ENCODE measurements around the gene KCNH6. TPM values are rescaled to one million over a fixed set of nuclear protein-coding genes. Genes with fewer than 3 reads are reported as not detected.

Gene KCNH6
- total RNA-seq, 1 donor from 2014 or later: not detected

DNA sequence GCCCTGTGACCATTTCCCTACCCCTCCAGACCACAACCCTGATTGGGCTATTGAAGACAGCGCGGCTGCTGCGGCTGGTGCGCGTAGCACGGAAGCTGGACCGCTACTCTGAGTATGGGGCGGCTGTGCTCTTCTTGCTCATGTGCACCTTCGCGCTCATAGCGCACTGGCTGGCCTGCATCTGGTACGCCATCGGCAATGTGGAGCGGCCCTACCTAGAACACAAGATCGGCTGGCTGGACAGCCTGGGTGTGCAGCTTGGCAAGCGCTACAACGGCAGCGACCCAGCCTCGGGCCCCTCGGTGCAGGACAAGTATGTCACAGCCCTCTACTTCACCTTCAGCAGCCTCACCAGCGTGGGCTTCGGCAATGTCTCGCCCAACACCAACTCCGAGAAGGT is 12.5 kb downstream of the KCNH6 start:
- no peak overlapping the region for H3K4me3 ChIP-seq (ENCODE audit: low read depth, low read length)
- DNase-seq (ENCODE audit: low read depth): no peak
- TF ChIP-seq, protein P1, sequence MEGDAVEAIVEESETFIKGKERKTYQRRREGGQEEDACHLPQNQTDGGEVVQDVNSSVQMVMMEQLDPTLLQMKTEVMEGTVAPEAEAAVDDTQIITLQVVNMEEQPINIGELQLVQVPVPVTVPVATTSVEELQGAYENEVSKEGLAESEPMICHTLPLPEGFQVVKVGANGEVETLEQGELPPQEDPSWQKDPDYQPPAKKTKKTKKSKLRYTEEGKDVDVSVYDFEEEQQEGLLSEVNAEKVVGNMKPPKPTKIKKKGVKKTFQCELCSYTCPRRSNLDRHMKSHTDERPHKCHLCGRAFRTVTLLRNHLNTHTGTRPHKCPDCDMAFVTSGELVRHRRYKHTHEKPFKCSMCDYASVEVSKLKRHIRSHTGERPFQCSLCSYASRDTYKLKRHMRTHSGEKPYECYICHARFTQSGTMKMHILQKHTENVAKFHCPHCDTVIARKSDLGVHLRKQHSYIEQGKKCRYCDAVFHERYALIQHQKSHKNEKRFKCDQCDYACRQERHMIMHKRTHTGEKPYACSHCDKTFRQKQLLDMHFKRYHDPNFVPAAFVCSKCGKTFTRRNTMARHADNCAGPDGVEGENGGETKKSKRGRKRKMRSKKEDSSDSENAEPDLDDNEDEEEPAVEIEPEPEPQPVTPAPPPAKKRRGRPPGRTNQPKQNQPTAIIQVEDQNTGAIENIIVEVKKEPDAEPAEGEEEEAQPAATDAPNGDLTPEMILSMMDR (conservative IDR thresholded peaks at IDR 0.05; ENCODE audit: low read depth, low read length): no peak

DNA sequence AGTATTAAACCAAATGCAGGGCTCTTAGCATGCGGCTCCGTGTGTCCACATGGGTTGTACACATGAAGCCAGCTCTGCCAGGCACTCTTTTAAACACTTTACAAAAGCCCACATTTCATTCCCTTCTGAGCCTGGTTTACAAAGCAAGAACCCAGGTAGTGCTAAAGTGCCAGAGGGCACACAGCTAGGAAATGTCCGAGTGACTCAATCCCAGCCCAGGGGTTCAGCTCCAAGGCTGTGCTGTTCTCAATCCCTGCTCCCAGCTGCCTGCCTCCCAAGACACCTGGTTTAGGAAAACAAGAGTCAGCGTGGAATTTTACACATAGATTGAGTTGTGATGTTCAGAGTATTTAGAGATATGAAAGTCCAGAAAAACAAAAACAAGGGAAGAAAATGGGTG is 13.8 kb downstream of the KCNH6 start:
- TF ChIP-seq, protein P1 (conservative IDR thresholded peaks at IDR 0.05; ENCODE audit: low read depth, low read length): no peak
- no peak for DNase-seq (ENCODE audit: low read depth)
- no peak overlapping the region for H3K4me3 ChIP-seq (ENCODE audit: low read depth, low read length)

DNA sequence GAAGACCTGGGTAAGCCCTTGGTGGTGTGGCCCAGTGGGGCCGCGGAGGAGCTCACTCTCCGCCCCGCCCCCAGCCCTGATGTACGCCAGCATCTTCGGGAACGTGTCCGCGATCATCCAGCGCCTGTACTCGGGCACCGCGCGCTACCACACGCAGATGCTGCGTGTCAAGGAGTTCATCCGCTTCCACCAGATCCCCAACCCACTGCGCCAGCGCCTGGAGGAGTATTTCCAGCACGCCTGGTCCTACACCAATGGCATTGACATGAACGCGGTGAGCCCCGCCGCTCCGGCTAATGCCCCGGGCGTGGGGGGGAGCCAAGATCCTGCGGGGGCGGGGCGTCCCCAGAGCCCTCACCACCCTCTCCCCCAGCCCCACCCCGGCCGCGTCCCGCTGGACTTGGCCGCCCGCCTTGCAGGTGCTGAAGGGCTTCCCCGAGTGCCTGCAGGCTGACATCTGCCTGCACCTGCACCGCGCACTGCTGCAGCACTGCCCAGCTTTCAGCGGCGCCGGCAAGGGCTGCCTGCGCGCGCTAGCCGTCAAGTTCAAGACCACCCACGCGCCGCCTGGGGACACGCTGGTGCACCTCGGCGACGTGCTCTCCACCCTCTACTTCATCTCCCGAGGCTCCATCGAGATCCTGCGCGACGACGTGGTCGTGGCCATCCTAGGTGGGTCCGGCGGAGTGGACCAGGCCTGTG is 15.0 kb downstream of the KCNH6 start:
- H3K4me3 ChIP-seq (ENCODE audit: low read depth, low read length): no peak overlapping the region
- DNase-seq (ENCODE audit: low read depth): no peak
- TF ChIP-seq, protein P1 (conservative IDR thresholded peaks at IDR 0.05; ENCODE audit: low read depth, low read length): no peak

DNA sequence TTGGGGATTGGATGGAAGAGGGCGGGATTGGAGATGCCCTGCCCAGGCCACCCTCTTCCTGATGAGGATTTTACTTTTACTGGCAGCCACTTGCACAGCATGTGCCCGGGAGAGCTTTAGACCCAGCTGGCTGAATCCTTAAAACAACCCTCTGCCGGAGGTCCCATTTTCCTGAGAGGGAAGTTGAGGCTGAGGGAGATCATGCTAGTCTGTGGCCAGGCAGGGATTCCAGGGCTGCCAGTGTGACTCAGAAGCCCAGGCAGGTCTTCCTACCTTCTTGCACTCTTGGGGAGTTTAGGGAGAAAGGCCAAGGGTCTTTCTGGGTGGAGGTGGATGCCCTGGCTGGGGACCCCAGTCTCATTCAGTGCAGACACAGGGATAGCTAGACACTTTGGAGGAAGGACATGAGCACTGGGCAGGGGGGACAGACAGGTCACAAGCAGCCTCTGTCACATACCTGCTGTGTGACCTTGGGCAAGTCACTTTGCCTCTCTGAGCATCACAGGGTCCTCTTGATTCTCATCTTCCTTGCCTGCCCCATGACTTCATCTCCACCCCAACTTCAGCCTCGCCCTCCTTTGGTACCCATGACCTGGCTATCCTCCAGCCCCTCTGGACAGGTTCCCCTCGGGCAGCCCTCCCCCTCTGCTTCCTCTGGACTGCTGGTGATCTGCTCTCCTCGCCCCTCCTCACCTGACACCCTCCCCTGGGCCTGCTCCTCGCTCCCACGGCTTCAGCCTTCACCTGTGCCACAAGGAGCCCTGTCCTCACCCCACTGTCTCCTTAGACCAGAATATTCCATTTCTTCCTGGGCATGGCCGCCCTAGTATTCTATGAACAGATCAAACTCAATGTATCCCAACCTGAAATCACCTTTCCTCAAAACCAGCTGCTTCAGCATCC is 15.8 kb downstream of the KCNH6 start:
- TF ChIP-seq, protein P1 (conservative IDR thresholded peaks at IDR 0.05; ENCODE audit: low read depth, low read length): no peak
- no peak overlapping the region for H3K4me3 ChIP-seq (ENCODE audit: low read depth, low read length)
- DNase-seq (ENCODE audit: low read depth): no peak

DNA sequence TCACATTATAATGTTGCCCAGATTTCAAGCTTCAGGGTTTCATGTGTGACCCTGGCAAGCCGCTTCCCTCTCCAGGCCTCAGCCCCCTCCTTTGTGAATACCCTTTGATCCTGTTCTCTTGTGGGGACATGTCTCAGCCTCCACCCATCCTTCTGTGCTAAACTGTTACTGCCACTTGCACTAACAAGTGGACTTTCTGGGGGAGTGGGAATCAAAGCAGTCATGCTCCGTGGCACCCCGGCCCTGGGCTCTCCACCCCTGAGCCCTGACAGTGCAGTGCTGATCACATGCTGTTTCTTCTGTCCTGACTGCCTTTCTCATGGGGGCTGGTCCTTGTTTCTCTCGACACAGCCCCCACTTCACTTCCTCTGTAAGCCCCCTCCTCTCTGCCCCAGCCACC is 17.4 kb downstream of the KCNH6 start:
- H3K4me3 ChIP-seq (ENCODE audit: low read depth, low read length): no peak overlapping the region
- TF ChIP-seq, protein P1 (conservative IDR thresholded peaks at IDR 0.05; ENCODE audit: low read depth, low read length): no peak
- no peak for DNase-seq (ENCODE audit: low read depth)

DNA sequence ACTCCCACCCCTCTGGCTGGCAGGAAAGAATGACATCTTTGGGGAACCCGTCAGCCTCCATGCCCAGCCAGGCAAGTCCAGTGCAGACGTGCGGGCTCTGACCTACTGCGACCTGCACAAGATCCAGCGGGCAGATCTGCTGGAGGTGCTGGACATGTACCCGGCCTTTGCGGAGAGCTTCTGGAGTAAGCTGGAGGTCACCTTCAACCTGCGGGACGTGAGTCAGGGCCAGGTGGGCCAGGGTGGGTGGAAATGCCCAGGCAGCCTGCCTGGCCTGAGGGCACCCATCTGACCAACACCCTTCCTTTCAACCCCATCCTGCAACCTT is 19.0 kb downstream of the KCNH6 start:
- no peak overlapping the region for H3K4me3 ChIP-seq (ENCODE audit: low read depth, low read length)
- no peak for DNase-seq (ENCODE audit: low read depth)

More for the DNA sequence above, 19.0 kb downstream of the KCNH6 start:
- TF ChIP-seq, protein P1 (conservative IDR thresholded peaks at IDR 0.05; ENCODE audit: low read depth, low read length): no peak

Measured in epithelial cell of proximal tubule (primary cell).